ENCODE measurements around the gene ELL2.

- no peak for TF ChIP-seq POLR2A (IDR thresholded peaks at IDR 0.05)
- TF ChIP-seq EP300 (IDR thresholded peaks at IDR 0.05) = no peak
- TF ChIP-seq CTCF (IDR thresholded peaks at IDR 0.05) = no peak
- TF ChIP-seq POLR2AphosphoS5 (IDR thresholded peaks at IDR 0.05) = no peak
Measured at GRCh38 chr5:95962785-95963184, 1.1 kb upstream of the ELL2 start.

All from sigmoid colon (tissue), 4 donors.